ENCODE data around the gene NPRL2. TPM values are rescaled to one million over a fixed set of nuclear protein-coding genes. Genes with fewer than 3 reads are reported as not detected.

NPRL2 gene
- total and polyA plus RNA-seq, 2 of the 13 experiments (the other 11 are each of a cell fraction or from before 2014, with no cell fraction given) = 30.6 to 51.4 TPM

- peak; percentile 92 for TF ChIP-seq POGK (CRISPR knock-in tag; conservative IDR thresholded peaks at IDR 0.05)
- peak; percentile 22; the same call in 1 of the 2 replicates for TF ChIP-seq PCBP1 (IDR thresholded peaks at IDR 0.05; ENCODE audit: borderline replicate concordance, low read depth, low read length)
- no peak for TF ChIP-seq PHF21A (CRISPR knock-in tag; IDR thresholded peaks at IDR 0.05)
- TF ChIP-seq ZNF83 (CRISPR knock-in tag; IDR thresholded peaks at IDR 0.05; ENCODE audit: borderline replicate concordance) = no peak
- TF ChIP-seq IRF1 (CRISPR knock-in tag; IDR thresholded peaks at IDR 0.05; ENCODE audit: low read depth) = no peak
- peak; percentile 41; the same call in 1 of the 2 replicates for TF ChIP-seq ETV5 (CRISPR knock-in tag; IDR thresholded peaks at IDR 0.05; ENCODE audit: borderline replicate concordance)
- TF ChIP-seq ZSCAN29 (CRISPR knock-in tag; conservative IDR thresholded peaks at IDR 0.05) = 0 out of 2 replicates have a peak, but pooled peaks have one; percentile 52
- 0 out of 2 replicates have a peak, but pooled peaks have one; percentile 63 for TF ChIP-seq ZMAT3 (CRISPR knock-in tag; conservative IDR thresholded peaks at IDR 0.05)
- TF ChIP-seq MAFK (conservative IDR thresholded peaks at IDR 0.05 in 1 of 2, IDR thresholded peaks at IDR 0.05 in 1 of 2; ENCODE audit: low read length in 2 of 2) = no peak
- TF ChIP-seq ZFAT (CRISPR knock-in tag; conservative IDR thresholded peaks at IDR 0.05) = no peak
- no peak for TF ChIP-seq SNAI1 (CRISPR knock-in tag; IDR thresholded peaks at IDR 0.05; ENCODE audit: borderline replicate concordance)
- 0 out of 2 replicates have a peak, but pooled peaks have one; percentile 52 for TF ChIP-seq CCDC6 (CRISPR knock-in tag; IDR thresholded peaks at IDR 0.05)
- TF ChIP-seq CREB1 (IDR thresholded peaks at IDR 0.05) = peak; percentile 80
- TF ChIP-seq CREB1 (CRISPR knock-in tag; IDR thresholded peaks at IDR 0.05) = peak; percentile 95
- 0 out of 2 replicates have a peak, but pooled peaks have one; percentile 18 for TF ChIP-seq ETV6 (CRISPR knock-in tag; conservative IDR thresholded peaks at IDR 0.05)
- no peak for TF ChIP-seq MATR3 (CRISPR knock-in tag; IDR thresholded peaks at IDR 0.05)
- TF ChIP-seq, protein P1, sequence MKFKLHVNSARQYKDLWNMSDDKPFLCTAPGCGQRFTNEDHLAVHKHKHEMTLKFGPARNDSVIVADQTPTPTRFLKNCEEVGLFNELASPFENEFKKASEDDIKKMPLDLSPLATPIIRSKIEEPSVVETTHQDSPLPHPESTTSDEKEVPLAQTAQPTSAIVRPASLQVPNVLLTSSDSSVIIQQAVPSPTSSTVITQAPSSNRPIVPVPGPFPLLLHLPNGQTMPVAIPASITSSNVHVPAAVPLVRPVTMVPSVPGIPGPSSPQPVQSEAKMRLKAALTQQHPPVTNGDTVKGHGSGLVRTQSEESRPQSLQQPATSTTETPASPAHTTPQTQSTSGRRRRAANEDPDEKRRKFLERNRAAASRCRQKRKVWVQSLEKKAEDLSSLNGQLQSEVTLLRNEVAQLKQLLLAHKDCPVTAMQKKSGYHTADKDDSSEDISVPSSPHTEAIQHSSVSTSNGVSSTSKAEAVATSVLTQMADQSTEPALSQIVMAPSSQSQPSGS (CRISPR knock-in tag; IDR thresholded peaks at IDR 0.05) = no peak; the same call in 1 of the 2 replicates
- no peak; the same call in 1 of the 2 replicates for TF ChIP-seq SOX5 (CRISPR knock-in tag; IDR thresholded peaks at IDR 0.05; ENCODE audit: borderline replicate concordance)
- TF ChIP-seq ZNF20 (CRISPR knock-in tag; IDR thresholded peaks at IDR 0.05) = no peak
- TF ChIP-seq ZNF180 (CRISPR knock-in tag; IDR thresholded peaks at IDR 0.05; ENCODE audit: borderline replicate concordance, low read depth) = no peak
- 0 out of 2 replicates have a peak, but pooled peaks have one; percentile 47 for TF ChIP-seq MTF1 (CRISPR knock-in tag; IDR thresholded peaks at IDR 0.05)
- TF ChIP-seq, protein P2, sequence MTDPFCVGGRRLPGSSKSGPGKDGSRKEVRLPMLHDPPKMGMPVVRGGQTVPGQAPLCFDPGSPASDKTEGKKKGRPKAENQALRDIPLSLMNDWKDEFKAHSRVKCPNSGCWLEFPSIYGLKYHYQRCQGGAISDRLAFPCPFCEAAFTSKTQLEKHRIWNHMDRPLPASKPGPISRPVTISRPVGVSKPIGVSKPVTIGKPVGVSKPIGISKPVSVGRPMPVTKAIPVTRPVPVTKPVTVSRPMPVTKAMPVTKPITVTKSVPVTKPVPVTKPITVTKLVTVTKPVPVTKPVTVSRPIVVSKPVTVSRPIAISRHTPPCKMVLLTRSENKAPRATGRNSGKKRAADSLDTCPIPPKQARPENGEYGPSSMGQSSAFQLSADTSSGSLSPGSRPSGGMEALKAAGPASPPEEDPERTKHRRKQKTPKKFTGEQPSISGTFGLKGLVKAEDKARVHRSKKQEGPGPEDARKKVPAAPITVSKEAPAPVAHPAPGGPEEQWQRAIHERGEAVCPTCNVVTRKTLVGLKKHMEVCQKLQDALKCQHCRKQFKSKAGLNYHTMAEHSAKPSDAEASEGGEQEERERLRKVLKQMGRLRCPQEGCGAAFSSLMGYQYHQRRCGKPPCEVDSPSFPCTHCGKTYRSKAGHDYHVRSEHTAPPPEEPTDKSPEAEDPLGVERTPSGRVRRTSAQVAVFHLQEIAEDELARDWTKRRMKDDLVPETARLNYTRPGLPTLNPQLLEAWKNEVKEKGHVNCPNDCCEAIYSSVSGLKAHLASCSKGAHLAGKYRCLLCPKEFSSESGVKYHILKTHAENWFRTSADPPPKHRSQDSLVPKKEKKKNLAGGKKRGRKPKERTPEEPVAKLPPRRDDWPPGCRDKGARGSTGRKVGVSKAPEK (CRISPR knock-in tag; IDR thresholded peaks at IDR 0.05; ENCODE audit: borderline replicate concordance) = no peak
- TF ChIP-seq ZNF235 (CRISPR knock-in tag; IDR thresholded peaks at IDR 0.05; ENCODE audit: borderline replicate concordance) = no peak; the same call in 1 of the 2 replicates
Measured at GRCh38 chr3:50358911-50359759, 8.6 kb upstream of the NPRL2 start, which contains the start of gene TMEM115 (continued).

Data from HepG2 (cell line).